Skin of body (tissue), 2 donors: Measurements from ENCODE around the gene C9orf50. TPM values are rescaled to one million over a fixed set of nuclear protein-coding genes. Genes with fewer than 3 reads are reported as not detected.
A peak's percentile ranks its signal among the peaks of the same experiment; 100 is the strongest.

Source experiments
- DNase-seq: peaks from one replicate; lab custom pipeline; 2025; lab: John Stamatoyannopoulos, UW
- total RNA-seq: library from RNA; depleted of rRNA; stranded (reverse); fragments of >200 nt; gene quantifications from one replicate; pipeline ENCODE4 v1.2.3, GENCODE V29; 2014

The C9orf50 gene
- total RNA-seq, 1 donor from 2014 or later: not detected

DNA sequence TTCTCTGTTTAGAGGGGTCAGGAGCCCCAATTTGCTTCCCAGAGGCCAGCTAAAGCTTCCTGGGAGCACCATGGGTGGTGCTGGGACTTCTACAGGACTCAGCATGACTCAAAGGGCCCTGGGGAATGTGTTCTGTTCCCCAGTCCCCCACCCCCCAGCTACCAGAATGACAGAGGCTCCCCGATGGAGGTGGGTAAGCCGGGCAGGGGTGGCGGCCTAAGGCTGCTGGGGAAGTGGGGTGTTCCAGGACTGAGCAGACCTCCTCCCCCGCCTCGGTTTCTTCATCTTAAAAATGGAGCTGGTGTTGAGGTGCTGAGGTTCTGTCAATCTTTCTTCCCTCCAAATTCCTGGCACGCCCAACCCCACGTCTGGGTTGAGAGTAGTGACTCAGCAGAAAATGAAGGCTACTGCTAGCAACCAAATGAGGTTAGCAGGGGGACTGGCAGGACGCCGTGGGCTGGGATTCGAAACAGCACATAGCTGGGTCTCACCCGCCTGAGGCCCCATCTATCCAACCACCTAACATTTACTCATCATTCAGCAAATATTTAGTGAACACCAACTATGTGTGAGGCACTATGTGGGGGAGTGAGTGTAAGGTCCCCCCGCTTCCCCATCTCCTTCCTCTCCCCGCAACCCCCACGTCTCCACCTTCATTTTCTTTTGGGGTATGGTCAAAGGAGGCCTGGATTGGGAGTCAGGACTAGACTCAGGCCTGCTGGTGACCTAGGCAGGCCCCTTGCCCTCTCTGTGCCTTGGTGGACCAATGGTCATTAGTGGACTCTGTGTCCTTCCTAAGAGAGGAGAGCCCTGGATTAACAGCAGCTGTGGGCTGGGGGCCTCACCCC lies 50.2 kb downstream of the C9orf50 start:
- DNase-seq: peak; percentile 34

DNA sequence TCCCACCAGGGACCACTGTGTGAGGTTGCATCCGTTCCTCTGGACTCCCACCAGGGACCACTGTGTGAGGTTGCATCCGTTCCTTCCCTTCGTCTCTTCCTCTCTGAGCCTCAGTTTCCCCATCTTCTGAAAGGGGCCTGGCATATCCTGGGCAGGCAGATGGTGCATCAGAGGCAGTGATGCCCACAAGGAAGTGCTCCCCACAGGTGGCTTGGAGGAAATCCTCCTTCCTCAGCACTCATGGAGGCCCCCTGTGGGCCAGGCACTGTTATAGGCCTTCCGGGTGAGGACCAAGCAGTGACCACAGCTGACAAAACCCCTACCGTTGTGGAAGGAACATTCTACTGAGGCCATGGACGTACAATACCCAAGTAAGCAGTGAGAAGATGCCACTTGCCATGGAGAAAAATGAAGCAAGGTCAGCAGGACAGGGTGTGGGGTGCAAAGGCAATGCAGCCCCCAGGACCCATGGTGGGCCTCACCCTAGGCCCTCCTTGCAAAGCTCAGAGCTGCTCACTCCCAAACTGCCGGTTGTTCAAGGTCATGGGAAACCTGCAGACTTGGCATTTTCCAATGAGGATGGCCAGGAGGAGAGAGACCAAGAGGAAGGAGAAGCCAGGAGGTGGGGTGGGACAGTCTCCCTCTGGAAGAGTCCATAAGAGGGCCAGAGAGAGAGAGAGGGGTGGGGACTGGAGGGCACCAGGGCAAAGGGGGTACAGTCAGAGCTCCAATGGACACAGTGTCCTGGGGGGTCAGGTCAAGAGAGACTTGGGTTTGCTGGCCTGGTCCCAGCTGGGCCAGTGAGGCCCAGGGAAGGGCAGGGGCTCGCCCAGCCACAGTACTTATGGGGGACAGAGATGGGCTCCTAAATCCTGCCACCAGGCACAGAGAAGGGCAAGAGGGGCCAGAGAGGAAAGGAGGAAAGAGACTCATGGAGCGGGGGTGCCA lies 51.1 kb downstream of the C9orf50 start:
- no peak for DNase-seq

DNA sequence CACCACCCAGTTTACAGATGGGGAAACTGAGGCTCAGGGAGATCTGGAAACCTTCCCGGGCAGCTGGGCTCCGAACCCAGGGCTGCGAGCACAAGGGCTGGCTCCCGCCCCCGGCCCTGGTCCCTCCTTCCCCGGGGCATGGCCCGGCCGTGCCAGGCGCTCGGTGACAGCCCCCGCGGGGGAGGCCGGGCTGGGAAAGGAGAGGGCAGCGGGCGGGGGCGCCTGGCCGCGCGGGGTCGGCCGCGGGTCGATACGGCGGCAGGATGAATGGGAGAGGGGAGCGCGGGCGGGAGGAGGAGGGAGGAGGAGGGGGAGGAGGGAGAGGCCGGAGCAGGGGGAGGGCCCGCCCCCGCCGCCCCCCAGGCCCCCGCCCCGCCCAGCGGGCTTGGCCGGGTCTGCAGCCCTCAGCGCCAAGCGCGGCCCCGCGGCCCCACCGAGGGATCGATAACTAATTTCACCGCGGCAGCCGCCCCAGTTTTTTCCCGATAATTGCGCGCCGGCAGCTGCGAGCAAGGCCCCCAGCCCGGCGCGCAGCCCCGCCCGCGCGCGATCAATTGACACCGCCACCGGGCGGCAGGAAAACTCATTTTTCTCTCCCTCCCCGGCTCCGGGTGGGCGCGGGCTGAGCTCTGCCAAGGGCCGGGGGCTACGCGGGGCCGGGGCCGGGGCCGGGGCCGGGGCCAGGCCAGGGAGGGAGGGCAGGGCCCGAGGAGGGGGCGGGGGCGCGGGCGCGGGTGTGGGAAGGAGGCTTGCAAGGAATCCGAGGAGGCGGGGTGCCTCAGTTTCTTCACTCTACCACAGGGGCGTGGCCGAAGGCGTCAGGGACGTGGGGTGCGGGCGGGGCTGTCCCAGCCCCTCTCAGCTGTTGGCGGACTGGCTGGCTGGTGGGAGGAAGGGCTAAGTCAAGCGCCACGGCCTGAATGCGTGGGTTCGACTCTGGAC lies 52.1 kb downstream of the C9orf50 start:
- peak; percentile 51 for DNase-seq

DNA sequence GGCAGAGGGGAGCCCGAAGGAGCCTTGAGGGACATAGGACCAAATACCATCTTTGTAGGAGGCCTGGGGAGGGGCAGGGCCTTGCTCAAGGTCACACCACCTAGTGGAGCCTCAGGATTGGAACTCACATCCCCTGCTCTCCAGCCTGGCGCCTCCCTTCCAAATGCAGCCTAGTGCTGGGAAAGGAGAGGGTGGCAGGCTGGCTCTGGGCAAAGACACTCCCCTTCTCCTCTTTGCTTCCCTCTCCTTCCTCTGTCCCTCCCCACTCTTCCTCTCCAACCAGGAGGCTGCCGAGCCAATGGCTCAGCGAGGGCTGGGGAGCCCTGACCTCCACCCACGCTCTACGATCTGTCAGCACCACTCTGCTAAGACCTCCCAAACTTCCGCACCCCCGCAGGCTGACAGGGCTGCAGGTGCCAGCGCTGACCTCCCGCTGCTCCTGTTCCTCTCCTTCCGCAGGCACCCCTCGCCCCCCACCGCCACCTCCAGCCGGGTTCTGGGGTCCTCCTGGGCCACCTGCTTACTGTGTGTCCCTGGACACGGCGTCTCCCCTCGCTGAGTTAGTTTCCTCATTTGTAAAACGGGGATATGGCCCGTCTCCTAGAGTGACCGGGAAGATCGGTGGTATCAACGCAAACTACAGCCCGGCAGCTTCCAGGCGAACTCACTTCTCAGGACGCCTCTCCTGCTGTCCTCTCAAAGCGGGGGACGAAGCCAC lies 52.9 kb downstream of the C9orf50 start:
- DNase-seq: no peak

DNA sequence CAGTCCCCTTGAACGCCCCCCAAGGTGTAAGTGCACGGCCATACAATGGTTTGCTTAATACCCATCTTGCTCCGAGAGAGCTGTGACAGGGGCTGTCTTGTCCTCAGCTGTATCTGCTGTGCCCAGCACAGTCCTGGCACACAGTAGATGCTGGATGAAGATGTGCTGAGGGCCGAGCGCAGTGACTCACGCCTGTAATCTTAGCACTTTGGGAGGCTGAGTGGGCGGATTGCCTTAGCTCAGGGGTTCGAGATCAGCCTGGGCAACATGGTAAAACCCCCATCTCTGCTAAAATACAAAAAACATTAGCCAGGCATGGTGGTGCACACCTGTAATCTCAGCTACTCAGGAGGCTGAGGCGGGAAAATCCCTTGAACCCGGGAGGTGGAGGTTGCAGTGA lies 53.6 kb downstream of the C9orf50 start:
- DNase-seq: no peak

DNA sequence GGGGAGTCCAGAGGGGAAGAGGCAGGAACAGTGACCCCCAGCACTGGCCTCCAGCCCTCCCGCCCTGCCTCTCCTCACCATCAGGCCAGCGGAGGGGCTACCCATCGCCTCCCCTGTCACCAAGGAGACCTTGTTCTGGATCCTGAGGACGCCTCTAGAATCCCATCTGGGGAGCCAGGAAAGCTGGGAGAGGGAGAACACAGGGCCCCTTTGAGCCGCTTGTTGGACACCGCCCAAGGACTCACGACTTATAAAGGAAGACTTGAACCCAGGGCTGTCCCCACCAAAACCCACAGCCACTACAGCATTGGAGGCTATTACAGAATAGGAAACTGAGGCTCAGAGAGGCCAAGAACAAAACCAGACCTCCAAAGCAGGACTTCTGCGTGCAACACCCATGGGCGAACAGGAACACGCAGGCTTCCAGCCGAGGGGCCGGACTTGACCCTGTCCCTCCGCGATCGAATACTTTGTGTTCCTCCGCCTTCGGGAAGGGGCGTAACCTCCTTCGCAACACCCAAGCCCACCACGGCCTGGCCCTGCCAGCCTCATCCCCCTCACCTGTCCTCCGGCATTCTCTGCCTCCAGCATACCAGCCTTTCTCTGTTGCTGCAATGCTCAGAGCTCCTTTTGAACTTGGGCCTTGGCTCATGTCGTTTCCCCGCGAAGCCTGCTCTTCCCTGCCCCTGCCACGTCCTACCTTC lies 54.2 kb downstream of the C9orf50 start:
- DNase-seq: no peak

DNA sequence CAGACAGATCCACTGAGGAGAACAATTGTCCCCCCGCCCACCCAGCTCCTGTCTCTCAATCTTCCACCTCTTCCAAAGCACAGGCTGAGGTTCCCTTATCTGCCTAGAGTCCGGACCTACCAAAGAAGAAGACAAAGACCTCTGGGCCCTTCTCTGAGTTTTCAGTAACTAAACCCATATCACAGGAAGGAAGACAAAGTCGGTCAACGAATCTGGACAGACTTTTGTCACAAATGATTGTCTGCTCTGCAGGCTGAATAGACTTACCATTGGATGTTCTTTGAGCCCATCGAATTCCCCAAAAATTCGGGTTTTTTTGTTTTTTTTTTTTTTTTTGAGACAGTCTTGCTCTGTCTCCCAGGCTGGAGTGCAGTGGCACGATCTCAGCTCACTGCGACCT lies 58.0 kb downstream of the C9orf50 start:
- no peak for DNase-seq

DNA sequence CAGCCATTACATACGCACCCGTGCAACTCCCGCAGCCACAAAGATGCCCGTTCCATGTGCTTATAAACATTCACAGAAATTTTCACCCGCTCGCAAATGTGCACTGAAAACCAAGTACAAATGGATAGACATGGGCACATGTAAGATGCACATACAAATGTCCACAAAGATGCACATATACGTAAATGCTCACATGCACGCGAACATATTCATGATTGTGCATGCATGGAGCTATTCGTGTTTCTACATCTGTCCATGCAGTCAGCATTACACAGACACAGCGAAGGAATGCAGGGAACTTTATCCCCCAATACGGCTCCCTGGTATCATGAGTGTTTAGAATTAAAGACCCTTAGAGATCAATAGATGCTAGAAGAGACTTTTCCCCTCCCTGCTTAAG lies 58.4 kb downstream of the C9orf50 start:
- DNase-seq: no peak

Other genes starting within 250 kb of the C9orf50 start
- 13.0 TPM for gene NTMT1, start 5.1 kb upstream of the C9orf50 start, total RNA-seq
- 8.3 TPM for gene ASB6, start 21.1 kb upstream of the C9orf50 start, total RNA-seq
- 9.4 TPM for gene PRRX2, start 44.5 kb upstream of the C9orf50 start, total RNA-seq
- gene PTGES, start 131.9 kb upstream of the C9orf50 start, total RNA-seq: 9.1 TPM
- gene TOR1B, start 182.1 kb upstream of the C9orf50 start, total RNA-seq: 16.1 TPM
- 15.5 TPM for gene TOR1A, start 203.0 kb upstream of the C9orf50 start, total RNA-seq
- gene C9orf78, start 214.2 kb upstream of the C9orf50 start, total RNA-seq: 38.4 TPM
- gene USP20, start 214.4 kb upstream of the C9orf50 start, total RNA-seq: 8.1 TPM